HepG2 (cell line): Measurements from ENCODE around the gene HDAC4.

ENCODE experiments used
- GTF2F1 ChIP-seq: fragments of 150-350 bp; IDR thresholded peaks from 2 replicates; pipeline ENCODE4 v1.6.1; 2014; ENCODE audit warnings: low read length
- MXI1 ChIP-seq: IDR thresholded peaks from 3 replicates; pipeline ENCODE4 v1.6.1; 2012; ENCODE audit warnings: low read depth, low read length, inconsistent platforms, borderline replicate concordance
- POLR2AphosphoS5 ChIP-seq: IDR thresholded peaks from 2 replicates; pipeline ENCODE4 v1.6.1; 2012; ENCODE audit warnings: low read depth, low read length
- SIX4 ChIP-seq: sonication (generic); formaldehyde crosslinking; IDR thresholded peaks from 2 replicates; pipeline ENCODE4 v1.4.0; 2020; ENCODE audit warnings: missing genetic modification reagents

- no peak for TF ChIP-seq GTF2F1
- TF ChIP-seq POLR2AphosphoS5, result no peak
- no peak for TF ChIP-seq SIX4
- no peak for TF ChIP-seq MXI1
Measured at GRCh38 chr2:239025096-239025801, 375.6 kb downstream of the HDAC4 start.
